SJSA1 (cell line): ENCODE results near the gene AZGP1. TPM values are rescaled to one million over a fixed set of nuclear protein-coding genes. Genes with fewer than 3 reads are reported as not detected.

Experiments
- DNase-seq, 2 experiments: peaks; one replicate each; pipeline ENCODE4 v3.0.0-alpha.2; 2015 to 2020; ENCODE audit warnings: low spot score in 2 of 2, low read depth in 1 of 2
- H3K27ac ChIP-seq: fragments of 250-450 bp; sonication (Bioruptor Pico); 2 replicates; pipeline ENCODE4 v1.5.1; 2020; ENCODE audit warnings: mild to moderate bottlenecking, moderate library complexity
- H3K27me3 ChIP-seq: fragments of 250-450 bp; sonication (Bioruptor Pico); replicated peaks from 2 replicates; pipeline ENCODE4 v1.5.1; 2020; ENCODE audit warnings: mild to moderate bottlenecking, moderate library complexity
- H3K36me3 ChIP-seq: fragments of 250-450 bp; sonication (Bioruptor Pico); 2 replicates; pipeline ENCODE4 v1.5.1; 2020; ENCODE audit warnings: mild to moderate bottlenecking
- H3K4me1 ChIP-seq: fragments of 250-450 bp; sonication (Bioruptor Pico); replicated peaks from 2 replicates; pipeline ENCODE4 v1.6.1; 2021; ENCODE audit warnings: mild to moderate bottlenecking
- H3K4me3 ChIP-seq: fragments of 250-450 bp; sonication (Bioruptor Pico); 2 replicates; pipeline ENCODE4 v1.5.1; 2020; ENCODE audit warnings: mild to moderate bottlenecking
- H3K9me3 ChIP-seq: fragments of 250-450 bp; sonication (Bioruptor Pico); replicated peaks from 2 replicates; pipeline ENCODE4 v1.5.1; 2020; ENCODE audit warnings: mild to moderate bottlenecking
- total RNA-seq: library from RNA; depleted of rRNA; stranded (reverse); fragments of >200 nt; shearing (Covaris generic); gene quantifications from 2 replicates; pipeline ENCODE4 v1.2.3, GENCODE V29; 2014; rRNA removed

AZGP1 gene
- total RNA-seq, 1 experiment from 2014 or later = not detected

GRCh38 chr7:99927536-99927935 lies 48.3 kb downstream of the AZGP1 start:
- Histone ChIP-seq H3K4me3 (no peak overlapping the region), H3K27ac (no peak overlapping the region), H3K36me3 (no peaks in the 10 kb centered on the region), H3K27me3 (peaks cover 11% of the 10 kb centered on the region), H3K9me3 (no peaks in the 10 kb centered on the region), H3K4me1 (no peaks in the 10 kb centered on the region)
- no peak for DNase-seq

- no peak for DNase-seq
- Histone ChIP-seq H3K27me3 (peaks cover 3% of the 10 kb centered on the region), H3K9me3 (no peaks in the 10 kb centered on the region)
Observed at GRCh38 chr7:99926321-99926720, 49.5 kb downstream of the AZGP1 start.

GRCh38 chr7:99923200-99923599 lies 52.6 kb downstream of the AZGP1 start:
- 0 out of 2 replicates have a peak, but pooled peaks cover 3% of the 10 kb centered on the region for H3K4me1 ChIP-seq
- H3K9me3 ChIP-seq = peaks cover 5% of the 10 kb centered on the region
- H3K4me3 ChIP-seq = no peak overlapping the region
- peaks cover 3% of the 10 kb centered on the region for H3K27me3 ChIP-seq
- DNase-seq = no peak
- peaks cover 7% of the 10 kb centered on the region for H3K36me3 ChIP-seq
- no peak overlapping the region for H3K27ac ChIP-seq

More at GRCh38 chr7:99926321-99926720, 49.5 kb downstream of the AZGP1 start:
- H3K36me3 ChIP-seq = no peaks in the 10 kb centered on the region
- no peak overlapping the region for H3K4me3 ChIP-seq
- H3K4me1 ChIP-seq = no peaks in the 10 kb centered on the region
- no peak overlapping the region for H3K27ac ChIP-seq

GRCh38 chr7:99920149-99920548 lies 55.7 kb downstream of the AZGP1 start:
- no peak for DNase-seq
- Histone ChIP-seq H3K4me1 (0 out of 2 replicates have a peak, but pooled peaks cover 6% of the 10 kb centered on the region), H3K9me3 (peaks cover 5% of the 10 kb centered on the region), H3K4me3 (peak overlapping the region; percentile 76), H3K27me3 (no peaks in the 10 kb centered on the region), H3K27ac (no peak overlapping the region; the same call in 1 of the 2 replicates), H3K36me3 (peaks cover 17% of the 10 kb centered on the region)

DNA sequence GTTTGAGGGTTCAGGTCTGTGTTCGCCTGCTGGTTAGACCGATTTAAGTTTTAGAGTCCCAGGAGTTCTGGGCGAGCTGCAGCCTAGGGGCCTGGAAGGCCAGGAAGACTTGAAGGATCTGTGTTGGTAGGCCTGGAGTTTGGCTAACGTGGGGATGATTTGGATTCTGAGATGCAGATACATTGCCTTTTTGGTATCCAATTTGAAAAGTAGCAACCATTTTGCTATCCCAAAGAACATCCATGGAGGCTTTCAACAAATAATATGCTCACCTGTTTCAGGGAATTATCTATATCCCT lies 56.1 kb downstream of the AZGP1 start:
- Histone ChIP-seq H3K4me1 (0 out of 2 replicates have a peak, but pooled peaks cover 6% of the 10 kb centered on the region), H3K36me3 (peaks cover 17% of the 10 kb centered on the region), H3K4me3 (peak overlapping the region; percentile 76), H3K9me3 (peaks cover 5% of the 10 kb centered on the region), H3K27me3 (no peaks in the 10 kb centered on the region), H3K27ac (peak overlapping the region; percentile 70)
- DNase-seq = no peak

GRCh38 chr7:99918959-99919813 lies 56.6 kb downstream of the AZGP1 start, which contains the start of gene TRIM4:
Gene TRIM4, minus strand, starts transcription at chr7:99919530. Its CDS starts 129 bp downstream, at chr7:99919401.
- Histone ChIP-seq H3K27me3 (no peaks in the 10 kb centered on the region), H3K36me3 (peaks cover 17% of the 10 kb centered on the region), H3K9me3 (peaks cover 5% of the 10 kb centered on the region), H3K27ac (peak within 1 kb of the TSS; percentile 70), H3K4me3 (peak within 1 kb of the TSS; percentile 76), H3K4me1 (0 out of 2 replicates have a peak, but pooled peaks cover 6% of the 10 kb centered on the region)
- peak; percentile 69 to 78 for DNase-seq

Other genes with a start within 250 kb of the AZGP1 start
- gene CYP3A7, start 240.8 kb downstream of the AZGP1 start, total RNA-seq = not detected in 2 replicates
- not detected in 2 replicates for gene CYP3A4, start 191.8 kb downstream of the AZGP1 start, total RNA-seq
- not detected in 2 replicates for gene CYP3A43, start 148.0 kb downstream of the AZGP1 start, total RNA-seq
- gene OR2AE1, start 99.0 kb downstream of the AZGP1 start, total RNA-seq = not detected in 2 replicates
- gene TRIM4, start 56.5 kb downstream of the AZGP1 start, total RNA-seq = 11.4 and 13.9 TPM in 2 replicates
- gene GJC3, start 46.4 kb downstream of the AZGP1 start, total RNA-seq = not detected in 2 replicates
- 11.5 and 19.4 TPM in 2 replicates for gene ZKSCAN1, start 39.6 kb upstream of the AZGP1 start, total RNA-seq
- gene ZSCAN21, start 73.7 kb upstream of the AZGP1 start, total RNA-seq = 13.9 and 20.7 TPM in 2 replicates
- 27.4 and 36.9 TPM in 2 replicates for gene ZNF3, start 105.7 kb upstream of the AZGP1 start, total RNA-seq
- gene COPS6, start 112.9 kb upstream of the AZGP1 start, total RNA-seq = 56.4 and 111 TPM in 2 replicates
- gene MCM7, start 125.4 kb upstream of the AZGP1 start, total RNA-seq = 200 and 254 TPM in 2 replicates
- gene AP4M1, start 125.6 kb upstream of the AZGP1 start, total RNA-seq = 11.1 and 17.5 TPM in 2 replicates
- 20.5 and 35.3 TPM in 2 replicates for gene TAF6, start 143.3 kb upstream of the AZGP1 start, total RNA-seq
- gene CNPY4, start 143.6 kb upstream of the AZGP1 start, total RNA-seq = 22.5 and 24.6 TPM in 2 replicates
- 2.4 and 3.3 TPM in 2 replicates for gene MBLAC1, start 150.9 kb upstream of the AZGP1 start, total RNA-seq
- gene LAMTOR4, start 172.9 kb upstream of the AZGP1 start, total RNA-seq = 115 and 123 TPM in 2 replicates
- gene TRAPPC14, start 182.7 kb upstream of the AZGP1 start, total RNA-seq = 5.1 and 7.4 TPM in 2 replicates
- gene GAL3ST4, start 192.6 kb upstream of the AZGP1 start, total RNA-seq = 1.2 and 2.7 TPM in 2 replicates
- 4.4 and 6.5 TPM in 2 replicates for gene GPC2, start 201.3 kb upstream of the AZGP1 start, total RNA-seq
- 0.26 TPM in 1 of 2 replicates, not detected in the other for gene STAG3, start 201.9 kb upstream of the AZGP1 start, total RNA-seq
- gene PVRIG, start 243.9 kb upstream of the AZGP1 start, total RNA-seq = 1.7 TPM in 1 of 2 replicates, not detected in the other